HG03108 (cell line): ENCODE results near the gene LOXL3.
A peak's percentile ranks its signal among the peaks of the same experiment; 100 is the strongest.

Experiments used
- ATAC-seq: cut with Tn5 transposase; IDR thresholded peaks from one replicate; pipeline ENCODE4 v1.9.1; 2021; ENCODE audit warnings: moderate library complexity; ENCODE audit not compliant: unreplicated experiment

The LOXL3 gene

GRCh38 chr2:74530239-74531187 is 23.2 kb downstream of the LOXL3 start:
- ATAC-seq = peak; percentile 34

GRCh38 chr2:74529357-74530238 is 24.1 kb downstream of the LOXL3 start, which contains the start of the genes AUP1 and HTRA2:
AUP1 (minus strand) TSS chr2:74529706; CDS start chr2:74529629, 77 bp downstream.
HTRA2 (plus strand) TSS chr2:74529933; CDS start chr2:74530007, 74 bp downstream.
- ATAC-seq = peak; percentile 78

- peak; percentile 0 for ATAC-seq
These were observed 25.0 kb downstream of the LOXL3 start for GRCh38 chr2:74528600-74529356.

GRCh38 chr2:74527741-74528140 is 26.0 kb downstream of the LOXL3 start:
- ATAC-seq = no peak

GRCh38 chr2:74526649-74527230 is 27.0 kb downstream of the LOXL3 start:
- ATAC-seq = no peak

GRCh38 chr2:74525717-74526648 is 27.8 kb downstream of the LOXL3 start, which contains the start of gene DQX1:
DQX1 (minus strand) TSS chr2:74526231; CDS start chr2:74525729, 502 bp downstream.
- ATAC-seq = no peak

- ATAC-seq = no peak
These were observed 28.6 kb downstream of the LOXL3 start for GRCh38 chr2:74524955-74525716.

GRCh38 chr2:74524005-74524404 is 29.7 kb downstream of the LOXL3 start:
- no peak for ATAC-seq

GRCh38 chr2:74522516-74522915 is 31.2 kb downstream of the LOXL3 start:
- ATAC-seq = no peak

GRCh38 chr2:74516650-74517049 is 37.1 kb downstream of the LOXL3 start:
- no peak for ATAC-seq

GRCh38 chr2:74515981-74516633 is 37.6 kb downstream of the LOXL3 start:
- no peak for ATAC-seq

- no peak for ATAC-seq
These were observed 38.3 kb downstream of the LOXL3 start for GRCh38 chr2:74515271-74515980.

GRCh38 chr2:74514368-74515270 is 39.1 kb downstream of the LOXL3 start, which contains the start of gene TLX2:
TLX2 (plus strand) TSS chr2:74514450; CDS start chr2:74514807, 357 bp downstream.
- no peak for ATAC-seq

GRCh38 chr2:74513605-74514367 is 40.0 kb downstream of the LOXL3 start:
- no peak for ATAC-seq
